Small intestine (tissue), 7 donors: Measurements from ENCODE around the gene KDM2A. TPM values are rescaled to one million over a fixed set of nuclear protein-coding genes. Genes with fewer than 3 reads are reported as not detected.
A peak's percentile ranks its signal among the peaks of the same experiment; 100 is the strongest.

ENCODE experiments used
- DNase-seq, 2 donors: peaks; one replicate each; pipeline versions ENCODE4 v3.0.0 to v3.0.0-alpha.2; 2013
- FAIRE-seq: peaks from 2 replicates; lab custom pipeline; 2012; peaks lifted over from hg19 to GRCh38; lab: Jason Lieb, UNC
- H3K27ac ChIP-seq, 3 donors: one replicate each; pipeline ENCODE4 v1.5.1; 2013; ENCODE audit warnings: low read length in 2 of 3, mild to moderate bottlenecking in 2 of 3, control low read depth in 1 of 3, inconsistent platforms in 1 of 3, low read depth in 1 of 3, moderate library complexity in 1 of 3
- H3K27me3 ChIP-seq, 3 donors: one replicate each; pipeline ENCODE4 v1.6.1; 2013; ENCODE audit warnings: low read length in 3 of 3, inconsistent platforms in 1 of 3; ENCODE audit not compliant: control insufficient read depth in 3 of 3, insufficient read depth in 3 of 3
- H3K36me3 ChIP-seq, 3 donors: one replicate each; pipeline ENCODE4 v1.6.1; 2013; ENCODE audit warnings: low read length in 3 of 3, inconsistent platforms in 1 of 3, low read depth in 1 of 3, mild to moderate bottlenecking in 1 of 3, moderate library complexity in 1 of 3; ENCODE audit not compliant: control insufficient read depth in 3 of 3, insufficient read depth in 2 of 3
- H3K4me1 ChIP-seq, 3 donors: one replicate each; pipeline ENCODE4 v1.6.1; 2013; ENCODE audit warnings: low read length in 2 of 3, inconsistent platforms in 1 of 3, low read depth in 1 of 3, mild to moderate bottlenecking in 1 of 3, moderate library complexity in 1 of 3; ENCODE audit not compliant: control insufficient read depth in 3 of 3, insufficient read depth in 2 of 3
- H3K4me3 ChIP-seq, 3 donors: one replicate each; pipeline ENCODE4 v1.5.1; 2013; ENCODE audit warnings: low read length in 3 of 3, control low read depth in 1 of 3, inconsistent platforms in 1 of 3, low read depth in 1 of 3, mild to moderate bottlenecking in 1 of 3, moderate library complexity in 1 of 3
- H3K9me3 ChIP-seq, 2 donors: one replicate each; pipeline ENCODE4 v1.6.1; 2013; ENCODE audit warnings: low read depth in 1 of 2, low read length in 1 of 2; ENCODE audit not compliant: control insufficient read depth in 2 of 2, insufficient read depth in 1 of 2
- WGBS, 3 donors: extraction: QIAGEN DNeasy Blood & Tissue Kit; methylation state at CpG; one replicate each; pipeline ENCODE4 v1.1.7; 2013; 5-methylcytosine and 5-hydroxymethylcytosine counted together
- polyA plus RNA-seq, 4 donors: library from polyadenylated mRNA; stranded (reverse) in 3 of 4; unstranded in 1 of 4; fragments of 200-250 nt in 3 of 4; fragments of 120-200 nt in 1 of 4; gene quantifications; one replicate each; pipeline versions ENCODE4 v1.2.1 to v1.2.3, GENCODE V29; 2013
- donor health status: healthy with polysubstance abuse.
- donor health status: control.
- donor health status: control.
- donor health status: Bipolar disorder and iron deficiency.
- donor health status: healthy.

The KDM2A gene
- polyA plus RNA-seq, 4 donors = 19.2 to 59.8 (median 24.7) TPM

DNA sequence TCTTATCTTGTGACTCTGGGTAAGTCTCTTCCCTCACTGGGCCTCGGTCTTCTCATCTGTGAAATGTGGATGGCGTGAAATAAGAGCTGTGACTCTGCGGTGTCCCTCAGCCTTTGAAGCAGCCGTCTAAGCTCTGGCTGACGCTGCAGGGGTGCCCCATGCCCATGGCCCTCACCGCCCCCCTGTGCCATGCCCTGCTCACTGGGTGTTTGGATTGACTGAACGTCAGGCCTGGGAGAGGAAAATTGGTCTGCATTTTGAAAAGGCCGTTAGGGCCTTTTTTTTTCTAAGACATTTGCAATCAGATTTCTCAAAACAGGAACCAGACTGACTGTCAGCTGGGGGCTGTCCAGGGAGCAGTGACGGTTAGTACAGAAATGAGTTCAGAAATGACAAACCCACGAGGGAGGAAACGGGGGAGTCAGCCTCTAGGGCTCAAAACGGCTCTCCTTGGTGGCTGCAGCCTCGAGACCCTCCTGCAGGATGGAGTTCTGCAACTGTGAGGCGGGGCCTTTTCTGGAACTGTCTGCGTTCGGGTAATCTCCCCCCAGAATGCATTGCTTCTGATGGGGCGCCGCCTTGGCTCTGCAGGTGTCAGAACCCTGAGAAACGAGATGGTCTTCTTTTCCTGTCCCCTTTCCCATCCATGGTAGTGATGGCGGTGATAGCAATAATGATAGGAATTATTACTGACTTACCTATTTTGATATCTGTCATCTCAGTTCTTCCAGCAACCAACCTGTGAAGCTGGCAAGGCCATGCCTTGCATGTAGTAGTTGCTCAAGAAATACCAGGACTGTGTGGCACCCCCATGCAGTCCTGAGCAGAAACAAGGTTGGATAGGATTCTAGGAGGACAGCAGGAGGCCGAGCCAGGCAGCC lies 149.3 kb downstream of the KDM2A start:
- peaks cover 2 to 58% (median 3%) of the 10 kb centered on the region in 3 donors for H3K36me3 ChIP-seq
- peak overlapping the region; percentile 26 to 94 (median 93) for H3K4me3 ChIP-seq
- no peaks in the 10 kb centered on the region for H3K27me3 ChIP-seq
- 31 to 37% (median 33%) methylated on average over 21 of the region's 21 CpGs for WGBS, 3 donors
- peaks cover 12 to 44% (median 15%) of the 10 kb centered on the region in 3 donors for H3K4me1 ChIP-seq
- FAIRE-seq = no peak
- H3K9me3 ChIP-seq = no peaks in the 10 kb centered on the region
- peak overlapping the region; percentile 93 to 98 (median 96) for H3K27ac ChIP-seq
- no peak for DNase-seq

- FAIRE-seq = no peak
- no peak for DNase-seq
- WGBS, 3 donors = 76 to 80% (median 80%) methylated on average over 13 of the region's 13 CpGs
- Histone ChIP-seq H3K27me3 (no peaks in the 10 kb centered on the region), H3K9me3 (no peaks in the 10 kb centered on the region), H3K4me3 (peak overlapping the region in 1 of 3 donors; percentile 25), H3K27ac (peak overlapping the region in 2 of 3 donors; percentile 73 to 93), H3K4me1 (peaks cover 12 to 49% (median 15%) of the 10 kb centered on the region in 3 donors), H3K36me3 (peaks cover 2 to 64% (median 3%) of the 10 kb centered on the region in 3 donors)
These were observed 149.9 kb downstream of the KDM2A start for GRCh38 chr11:67268962-67269268.

DNA sequence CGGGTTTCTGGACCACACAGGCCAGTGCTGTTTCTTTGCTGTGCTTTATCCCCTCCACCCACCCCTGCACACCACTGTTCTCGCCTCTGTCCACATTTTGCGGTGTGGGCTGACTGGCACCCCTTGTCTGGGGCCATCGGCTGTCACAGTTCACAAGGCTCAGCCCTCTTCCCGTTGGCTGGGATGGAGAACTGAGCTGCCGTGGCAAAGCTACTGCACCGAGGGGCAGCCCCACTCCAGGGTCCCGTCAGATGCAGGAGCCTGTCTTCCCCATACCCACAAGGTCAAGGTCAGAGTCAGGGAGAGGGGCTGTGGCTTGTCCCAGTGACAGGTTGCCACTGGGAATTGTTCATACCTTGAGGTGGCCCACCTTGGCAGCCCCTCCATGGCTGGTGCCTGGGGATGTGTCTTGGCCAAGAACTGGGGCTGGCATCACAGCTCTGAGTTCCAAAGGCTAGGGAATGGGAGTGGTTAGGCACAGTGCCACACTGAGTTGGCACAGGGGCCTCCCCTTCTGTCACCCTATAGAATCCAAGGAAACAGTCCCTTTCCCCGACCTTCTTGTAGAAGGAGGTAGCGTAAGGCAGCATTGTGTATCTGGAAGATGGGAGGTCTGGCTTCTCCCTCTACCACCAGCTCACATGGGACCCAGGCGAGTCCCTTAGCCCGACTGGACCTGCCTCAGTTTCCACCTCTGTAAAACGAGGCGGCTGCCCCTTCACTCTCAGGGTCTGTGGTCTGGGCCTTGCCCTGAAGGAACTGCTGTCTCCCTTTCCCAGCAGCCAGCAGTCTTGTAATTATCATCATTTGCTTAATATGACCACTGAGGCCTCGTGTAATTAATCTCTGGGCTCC lies 150.6 kb downstream of the KDM2A start:
- peaks cover 12 to 49% (median 15%) of the 10 kb centered on the region in 3 donors for H3K4me1 ChIP-seq
- 19 to 33% (median 28%) methylated on average over 15 of the region's 15 CpGs for WGBS, 3 donors
- FAIRE-seq (no peak), DNase-seq (peak in 1 of 2 donors; percentile 79)
- H3K36me3 ChIP-seq = peaks cover 2 to 72% (median 3%) of the 10 kb centered on the region in 3 donors
- H3K27ac ChIP-seq = peak overlapping the region; percentile 56 to 93 (median 73)
- H3K4me3 ChIP-seq = peak overlapping the region in 2 of 3 donors; percentile 25 to 28
- H3K27me3 ChIP-seq = no peaks in the 10 kb centered on the region
- no peaks in the 10 kb centered on the region for H3K9me3 ChIP-seq

- H3K4me3 ChIP-seq = peak overlapping the region in 2 of 3 donors; percentile 25 to 28
- H3K4me1 ChIP-seq = peaks cover 12 to 55% (median 15%) of the 10 kb centered on the region in 3 donors
- peak overlapping the region; percentile 56 to 93 (median 73) for H3K27ac ChIP-seq
- H3K27me3 ChIP-seq = no peaks in the 10 kb centered on the region
- DNase-seq (peak; percentile 41 to 53), FAIRE-seq (no peak)
- H3K9me3 ChIP-seq = no peaks in the 10 kb centered on the region
- 24 to 38% (median 28%) methylated on average over 28 of the region's 28 CpGs for WGBS, 3 donors
- H3K36me3 ChIP-seq = peaks cover 2 to 81% (median 3%) of the 10 kb centered on the region in 3 donors
These were observed 151.5 kb downstream of the KDM2A start for GRCh38 chr11:67270256-67271204.

GRCh38 chr11:67271205-67271540 lies 152.1 kb downstream of the KDM2A start:
- no peaks in the 10 kb centered on the region for H3K27me3 ChIP-seq
- peak overlapping the region in 1 of 3 donors; percentile 93 for H3K27ac ChIP-seq
- FAIRE-seq = no peak
- peaks cover 12 to 60% (median 15%) of the 10 kb centered on the region in 3 donors for H3K4me1 ChIP-seq
- H3K36me3 ChIP-seq = peaks cover 2 to 87% (median 3%) of the 10 kb centered on the region in 3 donors
- no peaks in the 10 kb centered on the region for H3K9me3 ChIP-seq
- 52 to 76% (median 68%) methylated on average over 5 of the region's 5 CpGs for WGBS, 3 donors
- DNase-seq = no peak
- no peak overlapping the region for H3K4me3 ChIP-seq

DNA sequence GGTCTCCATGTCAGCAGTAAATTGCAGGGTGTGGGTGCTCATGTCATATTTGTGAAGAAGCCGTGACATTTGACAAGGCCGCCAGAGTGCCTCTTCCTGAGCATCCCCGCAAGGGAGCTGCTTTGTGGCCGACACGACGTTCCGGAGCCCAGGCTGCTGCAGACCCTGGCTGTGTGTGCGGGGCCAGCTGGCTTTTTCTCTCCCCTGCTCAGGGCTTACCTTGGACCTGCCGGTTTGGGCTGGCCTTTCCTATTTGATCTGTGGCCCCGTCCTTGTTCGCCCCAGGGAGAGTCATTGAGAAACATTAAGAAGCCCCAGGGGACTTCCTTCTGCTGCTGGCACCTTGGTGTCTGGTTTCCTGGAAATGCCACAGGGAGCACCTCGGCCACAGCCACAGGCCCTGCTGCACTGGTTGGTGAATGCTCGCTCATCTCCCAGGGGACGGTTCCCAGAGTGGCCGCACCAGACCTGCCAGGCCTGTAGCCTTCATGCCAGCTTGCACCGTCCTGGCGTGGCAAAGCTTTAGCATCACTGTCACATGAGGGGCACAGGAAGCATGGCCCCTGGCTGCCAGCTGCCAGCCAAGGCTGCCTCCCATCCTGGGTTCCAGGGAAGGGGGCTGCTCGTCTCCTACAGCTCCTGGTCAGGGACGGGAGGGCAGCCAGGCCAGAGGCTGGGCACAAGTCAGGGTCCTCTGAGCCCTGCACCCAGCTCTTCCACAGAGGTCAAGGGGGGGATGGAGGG lies 152.7 kb downstream of the KDM2A start:
- DNase-seq = peak in 1 of 2 donors; percentile 20
- H3K9me3 ChIP-seq = no peaks in the 10 kb centered on the region

More for the DNA sequence above, 152.7 kb downstream of the KDM2A start:
- Histone ChIP-seq H3K4me3 (peak overlapping the region in 1 of 3 donors; percentile 31), H3K27me3 (no peaks in the 10 kb centered on the region), H3K4me1 (peaks cover 12 to 65% (median 15%) of the 10 kb centered on the region in 3 donors), H3K36me3 (peaks cover 2 to 92% (median 3%) of the 10 kb centered on the region in 3 donors), H3K27ac (peak overlapping the region in 2 of 3 donors; percentile 9 to 39)
- 58 to 77% (median 63%) methylated on average over 19 of the region's 19 CpGs for WGBS, 3 donors
- no peak for FAIRE-seq
